A673 (cell line): ENCODE results near the gene SENP6.

Experiments used
- CTCF ChIP-seq: fragments of 300-800, 200-600 bp; sonication (generic); conservative IDR thresholded peaks from 2 replicates; pipeline ENCODE4 v1.5.1; 2017; ENCODE audit warnings: low read depth, mild to moderate bottlenecking, antibody characterized with exemption, low read length, moderate library complexity, mixed read lengths
- EZH2 ChIP-seq: fragments of 200-600 bp; sonication (generic); IDR thresholded peaks from 2 replicates; pipeline ENCODE4 v1.6.1; 2017; ENCODE audit warnings: borderline replicate concordance, low read depth, mild to moderate bottlenecking, mixed read lengths, antibody characterized with exemption, low read length; ENCODE audit not compliant: poor library complexity, severe bottlenecking

DNA sequence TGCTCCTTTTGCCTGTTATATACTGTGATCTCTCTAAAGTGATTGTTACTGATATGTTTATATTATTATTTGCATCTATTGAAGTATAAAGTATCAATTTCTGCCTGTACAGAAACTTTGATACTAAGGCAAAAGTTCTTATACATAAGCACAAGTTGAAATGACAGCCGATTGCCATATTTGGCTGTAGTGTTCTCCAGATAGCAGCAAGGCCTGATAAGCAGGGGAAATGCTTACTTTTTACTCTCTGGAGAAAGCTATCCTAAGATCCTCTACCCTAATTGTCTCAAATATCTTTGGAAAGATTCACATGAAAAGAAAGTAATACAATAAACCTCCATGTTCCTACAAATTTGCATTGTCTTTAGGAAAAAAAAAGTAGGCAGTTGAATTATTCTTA, 31.4 kb downstream of the SENP6 start:
- no peak for TF ChIP-seq CTCF
- TF ChIP-seq EZH2, result no peak
